VCaP (cell line): ENCODE measurements around the gene PPM1H.

ENCODE experiments used
- H3K27ac ChIP-seq: fragments of 450-650 bp; 2 replicates; pipeline ENCODE4 v1.5.1; 2017
- CTCF ChIP-seq: fragments of 450-650 bp; conservative IDR thresholded peaks from 2 replicates; pipeline ENCODE4 v1.5.1; 2017; ENCODE audit warnings: mild to moderate bottlenecking, moderate library complexity

Gene PPM1H

GRCh38 chr12:62787023-62787422, 147.9 kb downstream of the PPM1H start:
- H3K27ac ChIP-seq, result no peak overlapping the region
- TF ChIP-seq CTCF, result no peak

GRCh38 chr12:62785941-62786559, 148.9 kb downstream of the PPM1H start:
- H3K27ac ChIP-seq, result no peak overlapping the region
- TF ChIP-seq CTCF, result no peak

GRCh38 chr12:62784576-62784975, 150.4 kb downstream of the PPM1H start:
- no peak overlapping the region for H3K27ac ChIP-seq
- TF ChIP-seq CTCF, result no peak

GRCh38 chr12:62783881-62784280, 151.1 kb downstream of the PPM1H start:
- TF ChIP-seq CTCF, result no peak
- no peak overlapping the region for H3K27ac ChIP-seq

GRCh38 chr12:62781136-62781880, 153.6 kb downstream of the PPM1H start:
- no peak for TF ChIP-seq CTCF
- no peak overlapping the region for H3K27ac ChIP-seq

- no peak overlapping the region for H3K27ac ChIP-seq
- TF ChIP-seq CTCF, result no peak
These were observed 155.5 kb downstream of the PPM1H start for GRCh38 chr12:62779488-62779887.

- TF ChIP-seq CTCF, result no peak
- H3K27ac ChIP-seq, result no peak overlapping the region
These were observed 156.8 kb downstream of the PPM1H start for GRCh38 chr12:62778187-62778586.
